ENCODE measurements around the gene INHBE. TPM values are rescaled to one million over a fixed set of nuclear protein-coding genes. Genes with fewer than 3 reads are reported as not detected.
A peak's percentile ranks its signal among the peaks of the same experiment; 100 is the strongest.
"Not testable (repeated sequence)": the region's sequence is repeated elsewhere in the genome, so short reads cannot be mapped to it uniquely, and the experiment has no call there.

INHBE gene
- total RNA-seq, 1 experiment from 2014 or later: 0.34 TPM

- DNase-seq (ENCODE audit: low read depth, low spot score): no peak
- in situ Hi-C loops (cut with HindIII; ENCODE audit: low pct_unique_long_range_greater_than_20kb, low sequenced_read_pairs): no loop called here
Measured at GRCh38 chr12:57434517-57435223, 20.4 kb upstream of the INHBE start, which contains the start of gene INHBC. Gene INHBC (plus strand): TSS chr12:57434784. CDS start chr12:57434887, 103 bp downstream.

GRCh38 chr12:57435293-57435692 is 19.8 kb upstream of the INHBE start:
- DNase-seq (ENCODE audit: low read depth, low spot score): no peak
- in situ Hi-C loops (cut with HindIII; ENCODE audit: low pct_unique_long_range_greater_than_20kb, low sequenced_read_pairs): no loop called here

- in situ Hi-C loops (cut with HindIII; ENCODE audit: low pct_unique_long_range_greater_than_20kb, low sequenced_read_pairs): no loop called here
- DNase-seq (ENCODE audit: low read depth, low spot score): no peak
Measured at GRCh38 chr12:57438400-57438799, 16.7 kb upstream of the INHBE start.

GRCh38 chr12:57439762-57440266 is 15.3 kb upstream of the INHBE start:
- in situ Hi-C loops (cut with HindIII; ENCODE audit: low pct_unique_long_range_greater_than_20kb, low sequenced_read_pairs): no loop called here
- DNase-seq (ENCODE audit: low read depth, low spot score): peak; percentile 41

- in situ Hi-C loops (cut with HindIII; ENCODE audit: low pct_unique_long_range_greater_than_20kb, low sequenced_read_pairs); DNase-seq (ENCODE audit: low read depth, low spot score): not testable (repeated sequence)
Measured at GRCh38 chr12:57441393-57441792, 13.7 kb upstream of the INHBE start.

- in situ Hi-C loops (cut with HindIII; ENCODE audit: low pct_unique_long_range_greater_than_20kb, low sequenced_read_pairs): no loop called here
- DNase-seq (ENCODE audit: low read depth, low spot score): no peak
Measured at GRCh38 chr12:57441846-57442427, 13.2 kb upstream of the INHBE start.

GRCh38 chr12:57444337-57444736 is 10.8 kb upstream of the INHBE start:
- in situ Hi-C loops (cut with HindIII; ENCODE audit: low pct_unique_long_range_greater_than_20kb, low sequenced_read_pairs); DNase-seq (ENCODE audit: low read depth, low spot score): not testable (repeated sequence)

- in situ Hi-C loops (cut with HindIII; ENCODE audit: low pct_unique_long_range_greater_than_20kb, low sequenced_read_pairs): no loop called here
- DNase-seq (ENCODE audit: low read depth, low spot score): no peak
Measured at GRCh38 chr12:57444744-57445143, 10.4 kb upstream of the INHBE start.

- DNase-seq (ENCODE audit: low read depth, low spot score): no peak
- in situ Hi-C loops (cut with HindIII; ENCODE audit: low pct_unique_long_range_greater_than_20kb, low sequenced_read_pairs): no loop called here
Measured at GRCh38 chr12:57446292-57446960, 8.7 kb upstream of the INHBE start.

- no peak for DNase-seq (ENCODE audit: low read depth, low spot score)
- in situ Hi-C loops (cut with HindIII; ENCODE audit: low pct_unique_long_range_greater_than_20kb, low sequenced_read_pairs): no loop called here
Measured at GRCh38 chr12:57448669-57449068, 6.4 kb upstream of the INHBE start.

GRCh38 chr12:57449375-57449774 is 5.7 kb upstream of the INHBE start:
- in situ Hi-C loops (cut with HindIII; ENCODE audit: low pct_unique_long_range_greater_than_20kb, low sequenced_read_pairs): no loop called here
- no peak for DNase-seq (ENCODE audit: low read depth, low spot score)

- no peak for DNase-seq (ENCODE audit: low read depth, low spot score)
- in situ Hi-C loops (cut with HindIII; ENCODE audit: low pct_unique_long_range_greater_than_20kb, low sequenced_read_pairs): no loop called here
Measured at GRCh38 chr12:57450057-57450456, 5.0 kb upstream of the INHBE start.

GRCh38 chr12:57451233-57451778 is 3.8 kb upstream of the INHBE start:
- no peak for DNase-seq (ENCODE audit: low read depth, low spot score)
- in situ Hi-C loops (cut with HindIII; ENCODE audit: low pct_unique_long_range_greater_than_20kb, low sequenced_read_pairs): no loop called here

GRCh38 chr12:57452181-57452936 is 2.7 kb upstream of the INHBE start:
- in situ Hi-C loops (cut with HindIII; ENCODE audit: low pct_unique_long_range_greater_than_20kb, low sequenced_read_pairs): no loop called here

GRCh38 chr12:57452937-57453509 is 2.1 kb upstream of the INHBE start:
- in situ Hi-C loops (cut with HindIII; ENCODE audit: low pct_unique_long_range_greater_than_20kb, low sequenced_read_pairs): no loop called here
- DNase-seq (ENCODE audit: low read depth, low spot score): peak; percentile 83

More at GRCh38 chr12:57452181-57452936, 2.7 kb upstream of the INHBE start:
- DNase-seq (ENCODE audit: low read depth, low spot score): no peak

- in situ Hi-C loops (cut with HindIII; ENCODE audit: low pct_unique_long_range_greater_than_20kb, low sequenced_read_pairs): no loop called here
- DNase-seq (ENCODE audit: low read depth, low spot score): no peak
Measured at GRCh38 chr12:57454213-57454565, 918 bp upstream of the INHBE start.

- in situ Hi-C loops (cut with HindIII; ENCODE audit: low pct_unique_long_range_greater_than_20kb, low sequenced_read_pairs): no loop called here
- no peak for DNase-seq (ENCODE audit: low read depth, low spot score)
Measured at GRCh38 chr12:57455374-57456144, 452 bp downstream of the INHBE start.
